ENCODE measurements around the gene KPTN.

GRCh38 chr19:47467914-47468313 lies 16.1 kb downstream of the KPTN start:
- TF ChIP-seq, protein P1, sequence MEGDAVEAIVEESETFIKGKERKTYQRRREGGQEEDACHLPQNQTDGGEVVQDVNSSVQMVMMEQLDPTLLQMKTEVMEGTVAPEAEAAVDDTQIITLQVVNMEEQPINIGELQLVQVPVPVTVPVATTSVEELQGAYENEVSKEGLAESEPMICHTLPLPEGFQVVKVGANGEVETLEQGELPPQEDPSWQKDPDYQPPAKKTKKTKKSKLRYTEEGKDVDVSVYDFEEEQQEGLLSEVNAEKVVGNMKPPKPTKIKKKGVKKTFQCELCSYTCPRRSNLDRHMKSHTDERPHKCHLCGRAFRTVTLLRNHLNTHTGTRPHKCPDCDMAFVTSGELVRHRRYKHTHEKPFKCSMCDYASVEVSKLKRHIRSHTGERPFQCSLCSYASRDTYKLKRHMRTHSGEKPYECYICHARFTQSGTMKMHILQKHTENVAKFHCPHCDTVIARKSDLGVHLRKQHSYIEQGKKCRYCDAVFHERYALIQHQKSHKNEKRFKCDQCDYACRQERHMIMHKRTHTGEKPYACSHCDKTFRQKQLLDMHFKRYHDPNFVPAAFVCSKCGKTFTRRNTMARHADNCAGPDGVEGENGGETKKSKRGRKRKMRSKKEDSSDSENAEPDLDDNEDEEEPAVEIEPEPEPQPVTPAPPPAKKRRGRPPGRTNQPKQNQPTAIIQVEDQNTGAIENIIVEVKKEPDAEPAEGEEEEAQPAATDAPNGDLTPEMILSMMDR (IDR thresholded peaks at IDR 0.05), result no peak
- no peak for TF ChIP-seq POLR2A (IDR thresholded peaks at IDR 0.05)

Data from lower leg skin (tissue), 3 donors.